HG02840 (cell line): Measurements from ENCODE around the gene PLAAT3.
"Not testable (repeated sequence)": the region's sequence is repeated elsewhere in the genome, so short reads cannot be mapped to it uniquely, and the experiment has no call there.

ENCODE experiments used
- ATAC-seq: cut with Tn5 transposase; IDR thresholded peaks from one replicate; pipeline ENCODE4 v1.9.1; 2021; ENCODE audit warnings: mild to moderate bottlenecking, moderate library complexity, moderate number of reproducible peaks; ENCODE audit not compliant: unreplicated experiment, low FRiP score

The PLAAT3 gene

DNA sequence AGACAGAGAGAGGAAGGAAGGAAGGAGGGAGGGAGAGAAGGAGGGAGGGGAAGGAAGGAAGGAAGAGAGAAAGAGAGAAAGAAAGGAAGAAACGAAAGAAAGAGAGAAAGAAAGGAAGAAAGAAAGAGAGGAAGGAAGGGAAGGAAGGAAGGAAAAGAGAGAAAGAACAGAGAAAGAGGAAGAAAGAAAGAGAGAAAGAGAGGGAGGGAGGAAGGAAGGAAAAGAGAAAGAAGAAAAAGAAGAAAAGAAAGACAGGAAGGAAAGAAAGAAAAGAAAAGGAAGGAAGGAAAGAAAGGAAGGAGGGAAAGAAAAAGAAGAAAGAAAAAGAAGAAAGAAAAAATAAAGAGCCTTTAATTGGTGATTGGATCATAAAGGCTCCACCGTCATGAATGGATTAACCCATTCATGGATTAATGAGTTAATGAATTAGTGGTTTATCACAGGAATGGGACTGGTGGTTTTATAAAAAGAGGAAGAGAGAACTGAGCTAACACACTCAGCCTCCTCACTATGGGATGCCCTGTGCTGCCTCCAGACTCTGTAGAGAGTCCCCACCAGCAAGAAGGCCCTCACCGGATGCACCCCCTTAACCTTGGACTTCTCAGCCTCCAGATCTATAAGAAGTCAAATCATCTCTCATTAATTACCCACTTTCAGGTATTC, 42.1 kb downstream of the PLAAT3 start:
- no peak for ATAC-seq

DNA sequence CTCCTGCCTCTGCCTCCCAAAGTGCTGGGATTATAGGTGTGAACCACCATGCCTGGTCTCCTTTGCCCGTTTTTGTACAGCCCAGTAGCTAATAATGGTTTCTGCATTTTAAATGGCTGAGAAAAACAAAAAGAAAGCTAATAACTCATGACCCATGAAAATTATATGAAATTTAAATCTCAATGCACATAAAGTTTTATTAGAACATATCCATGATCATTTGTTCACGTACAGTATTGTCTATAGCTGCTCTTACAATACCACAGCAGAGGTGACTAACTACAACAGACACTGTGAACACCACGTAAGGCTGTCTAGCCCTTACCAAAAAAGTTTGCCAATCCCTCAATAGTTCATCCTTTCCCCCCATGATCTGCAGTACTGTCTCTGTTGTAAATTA, 44.7 kb downstream of the PLAAT3 start:
- ATAC-seq: no peak

DNA sequence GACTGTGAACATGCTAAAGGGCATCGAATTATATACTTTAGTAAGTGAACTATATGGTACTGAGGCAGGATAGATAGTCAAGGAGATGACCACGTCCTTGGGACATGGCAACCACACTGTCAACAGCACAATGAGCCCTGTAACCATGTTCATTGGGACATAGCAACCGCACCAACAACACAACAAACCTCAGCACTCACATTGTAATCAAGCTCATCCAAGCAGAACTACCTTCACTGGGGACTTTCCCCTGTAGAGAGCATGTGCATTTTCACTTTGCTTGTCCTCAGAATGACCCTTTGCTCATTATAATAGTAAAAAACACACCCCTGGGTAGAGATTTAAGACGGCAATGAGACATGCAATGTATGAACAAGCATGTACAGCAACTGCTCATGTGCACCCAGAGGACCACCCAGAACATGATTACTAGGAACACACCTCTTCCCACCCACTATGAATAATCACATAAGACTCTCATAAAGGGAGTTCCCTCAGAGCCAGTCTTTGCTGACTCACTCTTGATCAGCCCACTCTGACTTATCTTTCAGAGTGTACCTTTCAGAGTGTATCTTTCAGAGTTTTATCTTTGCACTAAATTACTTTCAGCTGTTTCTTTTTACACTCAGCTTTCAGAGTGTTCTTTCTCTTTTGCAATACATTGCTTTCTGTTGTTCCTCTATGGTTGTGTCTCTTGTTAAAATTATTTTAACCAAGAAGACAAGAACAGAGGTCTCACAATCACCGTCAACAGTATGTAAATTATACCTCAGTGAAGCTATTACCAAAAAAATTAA, 47.0 kb downstream of the PLAAT3 start:
- peak; percentile 82 for ATAC-seq

DNA sequence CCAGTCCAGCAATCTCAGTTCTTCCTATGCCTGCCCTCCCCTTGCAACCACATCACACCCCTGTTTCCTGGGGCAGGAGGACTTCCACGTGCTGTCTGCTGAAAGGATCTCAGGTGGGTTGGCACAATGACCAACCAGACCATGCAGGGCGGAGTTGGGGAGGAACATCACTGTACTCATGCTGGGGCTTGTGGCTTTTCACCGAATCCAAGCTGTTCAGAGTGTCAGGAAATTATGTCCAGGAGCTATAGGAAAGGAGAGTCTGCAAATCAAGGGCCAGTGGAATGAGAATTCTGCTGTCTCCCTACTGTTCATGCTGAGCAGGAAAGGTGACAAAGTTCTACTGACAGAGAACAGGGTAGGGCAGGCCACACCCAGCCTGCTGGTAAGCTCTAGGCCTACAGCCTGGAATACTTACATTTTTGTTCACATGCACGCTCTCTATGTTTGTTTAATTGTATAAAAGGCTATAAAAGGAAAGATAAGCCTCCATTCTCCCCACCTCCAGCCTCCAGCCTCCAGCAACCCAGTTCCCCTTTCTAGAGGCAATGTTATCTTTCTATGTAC, 49.4 kb downstream of the PLAAT3 start:
- ATAC-seq: no peak

DNA sequence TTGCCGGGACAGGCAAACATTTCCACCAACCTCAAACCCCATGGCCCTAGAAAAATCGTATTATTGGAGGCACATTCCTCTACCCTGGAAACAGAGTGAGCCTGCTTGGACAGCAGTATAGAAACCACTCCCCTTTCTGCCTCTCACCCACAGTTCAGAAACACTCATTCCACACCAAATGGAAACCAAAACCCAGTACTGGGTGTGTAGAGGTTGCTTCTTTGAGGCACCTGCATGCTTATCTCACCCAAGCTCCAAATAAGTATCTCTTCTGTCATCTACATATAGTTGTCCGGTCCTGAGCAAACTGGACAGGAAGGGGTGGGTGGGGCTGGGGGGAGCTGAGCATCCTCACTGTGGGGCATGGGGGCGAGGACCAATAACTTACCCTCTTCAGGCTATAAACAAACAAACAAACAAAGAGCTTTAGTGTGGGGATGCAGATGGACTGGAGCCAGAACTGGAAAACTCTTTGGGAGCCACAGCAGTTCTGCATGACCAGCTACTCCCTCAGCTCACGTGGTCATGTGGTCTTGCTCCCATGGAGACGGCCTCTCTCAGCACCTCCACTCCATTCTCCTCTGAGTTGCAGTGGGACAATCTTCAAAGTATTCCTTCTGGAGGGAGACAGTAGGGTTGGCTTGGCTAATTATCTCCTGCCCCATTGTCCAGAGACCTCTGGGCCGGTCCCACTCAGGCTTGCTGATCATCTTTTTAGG, 50.0 kb downstream of the PLAAT3 start:
- ATAC-seq: peak; percentile 59

DNA sequence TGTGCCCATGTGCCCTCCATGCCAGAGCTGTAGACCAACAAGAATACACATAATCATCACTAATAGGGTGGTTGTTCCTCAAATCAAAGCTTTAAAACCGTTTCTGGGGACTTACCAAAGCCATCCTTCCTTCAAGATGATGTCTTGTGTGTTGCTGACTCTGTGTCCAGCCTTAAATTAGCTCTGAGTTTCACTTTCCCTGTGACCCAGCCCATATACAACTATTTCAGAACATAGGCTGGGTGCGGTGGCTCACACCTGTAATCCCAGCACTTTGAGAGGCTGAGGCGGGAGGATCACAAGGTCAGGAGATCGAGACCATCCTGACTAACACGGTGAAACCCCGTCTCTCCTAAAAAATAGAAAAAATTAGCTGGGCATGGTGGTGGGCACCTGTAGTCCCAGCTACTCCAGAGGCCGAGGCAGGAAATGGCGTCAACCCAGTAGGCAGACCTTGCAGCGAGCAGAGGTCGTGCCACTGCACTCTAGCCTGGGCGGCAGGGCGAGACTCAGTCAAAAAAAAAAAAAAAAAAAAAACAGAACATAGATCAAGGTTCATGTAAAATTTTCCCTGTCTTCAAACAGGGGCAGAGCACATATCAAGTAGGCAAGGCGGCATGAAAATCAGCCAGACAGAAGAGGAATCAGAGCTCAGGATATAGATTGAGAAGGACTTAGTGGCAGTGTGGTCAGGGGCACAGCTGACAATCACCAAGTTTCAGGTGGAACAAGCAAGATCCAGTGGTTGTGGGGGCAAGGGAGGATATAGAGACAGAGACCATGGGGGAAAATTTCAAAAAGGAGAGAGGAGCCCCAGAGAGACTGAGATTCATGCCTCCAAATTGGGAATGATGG, 50.8 kb downstream of the PLAAT3 start, which contains the start of gene PLAAT2:
TSS of gene PLAAT2 (minus strand) at position 179 of the 855 bp plus-strand sequence. CDS start at position 124, 55 bp downstream.
- no peak for ATAC-seq

DNA sequence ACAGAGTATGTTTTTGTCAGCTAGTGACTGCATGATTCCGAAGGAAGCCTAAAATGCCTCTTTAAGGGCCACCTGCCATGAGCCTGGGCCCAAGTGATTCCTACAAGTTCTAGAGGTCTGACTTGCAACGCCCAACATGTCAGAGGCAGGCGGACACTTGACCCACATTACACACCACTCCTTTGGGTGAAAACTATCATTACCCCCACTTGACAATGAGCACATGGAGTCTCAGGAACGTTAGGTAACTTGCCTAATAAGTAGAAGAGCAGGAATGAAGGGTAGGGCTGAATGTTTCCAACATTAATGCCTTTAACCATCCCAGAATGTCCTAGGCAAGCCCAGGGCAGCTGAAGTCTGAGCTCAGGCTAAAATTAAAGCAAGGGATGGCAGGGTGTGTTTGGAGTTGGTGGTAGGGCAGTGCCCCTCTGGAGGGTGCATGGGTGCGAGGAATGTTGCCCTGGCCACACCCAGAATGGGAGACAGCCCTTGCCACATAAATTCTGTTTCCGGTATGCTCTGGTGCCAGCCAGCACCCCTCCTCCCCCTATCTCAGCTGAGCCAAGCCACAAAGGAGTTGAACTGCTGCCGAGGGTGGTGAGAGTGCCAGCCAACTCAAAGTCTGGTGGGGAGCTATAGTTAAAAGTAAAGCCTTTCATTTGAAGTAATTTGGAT, 53.6 kb downstream of the PLAAT3 start:
- no peak for ATAC-seq

DNA sequence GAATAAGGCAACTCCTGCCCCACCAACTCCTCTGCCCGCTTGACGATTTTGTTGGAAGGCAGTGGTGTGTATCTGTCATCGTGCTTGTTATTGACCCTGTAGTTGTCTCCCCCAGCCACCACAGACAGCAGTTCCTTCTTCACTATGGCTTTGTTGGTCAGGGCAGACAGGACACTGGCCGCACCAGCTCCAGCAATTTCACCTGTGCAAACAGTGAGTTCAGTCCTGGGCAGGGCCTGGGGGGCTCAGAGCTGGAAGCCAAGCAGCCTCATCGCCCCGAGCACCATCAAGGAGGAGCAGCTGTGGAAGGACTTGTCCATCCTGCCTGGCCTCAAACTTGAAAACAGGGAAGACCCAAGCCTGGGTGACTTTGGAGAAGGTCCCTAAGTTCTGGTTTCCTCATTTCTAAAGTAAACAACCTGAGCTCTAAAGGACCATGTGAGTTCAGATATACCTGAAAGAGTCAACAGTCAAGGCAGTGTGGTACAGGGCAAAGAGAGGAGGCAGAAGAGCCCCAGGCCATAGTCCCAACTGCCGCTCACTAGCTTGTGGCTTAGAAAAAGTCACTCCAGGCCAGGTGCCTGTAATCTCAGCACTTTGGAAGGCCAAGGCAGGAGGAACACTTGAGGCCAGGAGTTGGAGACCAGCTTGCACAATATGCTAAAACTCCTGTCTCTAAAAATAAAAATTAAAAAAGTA, 55.6 kb downstream of the PLAAT3 start:
- ATAC-seq: no peak

DNA sequence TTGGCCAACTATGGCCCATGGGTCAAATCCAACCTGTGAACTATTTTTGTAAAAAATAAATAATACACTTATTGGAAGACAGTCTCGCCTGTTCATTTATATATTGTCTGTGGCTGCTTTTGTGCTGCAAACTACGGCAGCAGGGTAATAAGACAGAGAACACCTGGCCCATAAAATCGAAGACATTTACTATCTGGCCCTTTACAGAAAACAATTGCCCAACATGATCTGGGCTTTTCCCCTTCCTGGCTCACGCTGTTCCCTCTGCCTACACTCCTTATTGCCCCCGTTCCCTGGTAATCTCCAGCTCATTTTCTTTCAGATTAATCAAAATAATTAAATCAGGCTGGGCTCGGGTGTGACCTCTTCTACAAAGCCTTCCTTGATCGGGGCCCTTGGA, 56.7 kb downstream of the PLAAT3 start:
- no peak for ATAC-seq

DNA sequence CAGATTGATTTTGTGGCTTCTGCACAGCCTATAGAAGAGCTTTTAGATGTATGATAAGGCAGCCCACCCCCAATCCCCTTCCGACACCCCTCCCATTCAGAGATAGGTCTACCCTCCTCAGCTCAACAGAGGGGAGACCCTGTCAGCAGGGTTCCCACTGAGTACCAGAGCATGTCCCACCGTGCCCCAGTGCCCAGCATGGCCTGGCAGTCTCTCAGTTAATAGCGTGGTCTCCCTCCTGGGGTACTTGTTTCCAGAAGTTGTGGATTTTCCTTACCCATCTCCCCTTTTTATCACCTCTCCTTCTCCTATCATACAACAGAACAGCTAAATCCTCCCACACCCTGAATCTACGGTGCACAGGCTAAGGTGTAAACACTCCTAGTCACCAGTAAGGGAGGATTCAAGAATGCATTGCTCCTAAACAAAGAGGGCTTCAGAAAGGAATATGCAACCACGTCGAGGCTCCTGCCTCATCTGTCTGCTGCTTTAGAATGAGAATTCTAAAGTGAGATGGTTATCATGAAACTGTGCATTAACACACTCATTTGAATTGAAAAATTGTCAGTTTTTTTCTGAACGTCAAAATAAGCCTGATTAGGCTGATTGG, 57.7 kb downstream of the PLAAT3 start:
- ATAC-seq: no peak

DNA sequence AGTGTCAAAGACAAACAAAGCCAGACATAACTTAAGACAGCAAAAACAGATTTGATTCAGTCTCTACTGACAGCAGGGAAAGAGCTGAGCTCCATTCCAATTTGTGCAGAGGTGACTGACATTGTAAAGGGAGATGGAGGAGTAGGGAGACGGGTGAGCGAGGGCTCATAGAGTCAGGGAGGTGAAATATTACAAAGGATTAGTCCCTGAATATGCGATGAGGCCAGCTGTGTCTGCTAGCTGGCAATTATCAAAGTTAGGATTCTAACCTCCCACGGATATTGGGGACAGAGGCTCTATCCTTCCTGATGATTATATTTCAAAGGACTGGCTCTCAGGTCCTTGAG, 59.4 kb downstream of the PLAAT3 start:
- no peak for ATAC-seq

DNA sequence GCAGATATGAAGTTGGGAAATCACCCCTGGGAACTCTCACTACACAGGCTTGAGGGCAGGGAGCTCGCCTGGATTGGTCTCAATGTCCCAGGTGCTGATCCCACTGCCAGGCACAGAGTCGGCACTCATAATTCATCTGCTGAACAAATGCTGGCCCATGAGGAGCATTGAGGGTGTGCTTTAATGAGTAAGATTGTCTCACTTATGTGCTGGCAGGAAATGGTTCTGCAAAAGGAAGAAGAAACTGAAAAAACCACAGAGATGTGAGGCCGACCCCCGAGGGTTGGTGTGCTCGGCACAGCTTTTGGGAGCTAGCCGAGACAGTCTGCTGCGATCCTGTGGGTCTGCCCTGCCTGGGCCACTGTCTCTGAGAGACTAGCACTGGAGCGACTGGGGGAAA, 60.5 kb downstream of the PLAAT3 start:
- no peak for ATAC-seq

DNA sequence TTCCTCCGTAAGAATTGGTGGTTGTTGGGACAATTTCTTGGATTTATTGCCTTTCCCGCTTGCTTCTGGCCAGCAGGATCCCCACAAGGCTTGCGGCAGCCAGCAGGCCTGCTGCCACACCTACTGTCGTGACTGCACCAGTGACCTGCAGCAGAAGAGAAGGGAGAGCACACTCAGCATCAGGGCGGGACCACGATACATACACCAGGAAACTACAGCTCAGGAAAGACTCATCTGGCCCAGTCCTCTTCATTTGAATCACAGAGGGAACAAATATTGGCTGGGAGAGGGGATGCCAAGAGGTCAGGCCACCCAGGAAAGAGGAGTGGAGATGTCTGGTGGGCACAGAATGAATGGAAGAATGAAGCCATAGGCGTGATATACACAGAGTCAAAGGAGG, 61.3 kb downstream of the PLAAT3 start:
- no peak for ATAC-seq

DNA sequence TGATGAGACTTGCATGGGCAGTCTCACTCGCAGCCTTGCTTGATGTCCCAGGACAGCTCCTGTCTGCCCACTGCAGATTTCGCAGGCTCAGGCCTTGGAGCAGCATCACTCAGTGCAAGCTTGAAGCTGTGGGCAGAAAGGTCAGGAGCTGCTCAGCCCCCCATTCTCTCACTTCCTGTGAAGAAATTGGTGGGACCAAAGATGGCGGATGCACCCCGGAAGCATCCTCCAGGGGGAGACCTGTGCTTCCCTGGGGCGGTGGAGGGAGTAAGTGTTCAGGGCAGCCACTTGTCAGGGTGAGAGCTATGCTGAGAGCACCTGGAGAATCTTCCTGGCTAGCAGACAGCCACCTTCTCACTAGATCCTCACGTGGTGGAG, 62.4 kb downstream of the PLAAT3 start:
- ATAC-seq: no peak

DNA sequence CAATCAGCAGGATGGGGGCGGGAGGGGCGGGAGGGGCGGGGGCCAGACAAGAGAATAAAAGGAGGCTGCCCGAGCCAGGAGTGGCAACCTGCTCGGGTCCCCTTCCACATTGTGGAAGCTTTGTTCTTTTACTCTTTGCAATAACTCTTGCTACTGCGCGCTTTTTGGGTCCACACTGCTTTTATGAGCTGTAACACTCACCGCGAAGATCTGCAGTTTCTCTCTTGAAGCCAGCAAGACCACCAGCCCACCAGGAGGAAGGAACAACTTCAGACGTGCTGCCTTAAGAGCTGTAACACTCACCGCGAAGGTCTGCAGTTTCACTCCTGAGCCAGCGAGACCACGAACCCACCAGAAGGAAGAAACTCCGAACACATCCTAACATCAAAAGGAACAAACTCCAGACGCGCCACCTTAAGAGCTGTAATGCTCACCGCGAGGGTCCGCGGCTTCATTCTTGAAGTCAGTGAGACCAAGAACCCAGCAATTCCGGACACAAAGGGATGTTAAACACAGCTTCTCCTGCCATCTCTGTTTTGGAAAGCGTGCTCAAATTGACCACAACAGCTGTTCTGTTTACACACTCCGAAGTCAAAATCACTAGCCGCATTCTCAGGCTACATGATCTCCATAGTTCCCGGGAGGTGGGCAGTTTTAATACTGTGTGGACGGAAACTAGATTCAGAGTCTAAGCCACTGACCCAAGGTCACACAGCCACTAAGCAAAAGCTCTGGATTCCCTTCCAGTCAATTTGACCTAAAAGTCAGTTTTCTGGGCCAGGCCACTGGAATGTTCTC, 62.9 kb downstream of the PLAAT3 start:
- no peak for ATAC-seq

DNA sequence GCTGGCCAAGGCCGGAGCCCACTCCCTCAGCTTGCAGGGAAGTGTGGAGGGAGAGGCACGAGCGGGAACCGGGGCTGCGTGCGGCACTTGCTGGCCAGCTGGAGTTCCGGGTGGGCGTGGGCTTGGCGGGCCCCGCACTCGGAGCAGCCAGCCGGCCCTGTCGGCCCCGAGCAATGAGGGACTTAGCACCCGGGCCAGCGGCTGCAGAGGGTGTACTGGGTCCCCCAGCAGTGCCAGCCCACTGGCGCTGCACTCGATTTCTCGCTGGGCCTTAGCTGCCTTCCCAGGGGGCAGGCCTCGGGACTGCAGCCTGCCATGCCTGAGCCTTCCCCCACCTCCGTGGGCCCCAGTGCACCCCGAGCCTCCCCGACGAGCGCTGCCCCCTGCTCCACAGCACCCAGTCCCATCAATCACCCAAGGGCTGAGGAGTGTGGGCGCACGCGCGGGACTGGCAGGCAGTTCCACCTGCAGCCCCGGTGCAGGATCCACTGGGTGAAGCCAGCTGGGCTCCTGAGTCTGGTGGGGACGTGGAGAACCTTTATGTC, 64.0 kb downstream of the PLAAT3 start:
- ATAC-seq: not testable (repeated sequence)

DNA sequence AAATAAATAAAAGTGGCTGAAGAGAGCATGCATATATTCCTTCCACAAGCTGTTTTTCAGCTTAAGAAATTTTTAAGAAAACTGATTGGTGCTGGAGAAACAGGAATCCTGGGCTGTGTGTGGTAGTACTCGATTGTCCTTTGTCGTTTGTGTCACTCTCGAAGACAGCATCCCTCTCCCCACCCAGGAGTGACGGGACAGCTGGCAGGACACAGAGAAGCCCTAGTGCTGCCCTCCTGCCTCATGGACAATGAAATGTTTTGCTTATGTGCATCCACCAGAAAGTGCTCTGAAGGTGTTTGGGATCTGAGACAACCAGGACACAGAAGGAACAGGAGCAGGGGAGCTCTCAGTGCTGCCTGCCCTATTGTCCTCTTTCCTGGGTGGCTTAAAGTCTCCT, 64.8 kb downstream of the PLAAT3 start:
- ATAC-seq: no peak

DNA sequence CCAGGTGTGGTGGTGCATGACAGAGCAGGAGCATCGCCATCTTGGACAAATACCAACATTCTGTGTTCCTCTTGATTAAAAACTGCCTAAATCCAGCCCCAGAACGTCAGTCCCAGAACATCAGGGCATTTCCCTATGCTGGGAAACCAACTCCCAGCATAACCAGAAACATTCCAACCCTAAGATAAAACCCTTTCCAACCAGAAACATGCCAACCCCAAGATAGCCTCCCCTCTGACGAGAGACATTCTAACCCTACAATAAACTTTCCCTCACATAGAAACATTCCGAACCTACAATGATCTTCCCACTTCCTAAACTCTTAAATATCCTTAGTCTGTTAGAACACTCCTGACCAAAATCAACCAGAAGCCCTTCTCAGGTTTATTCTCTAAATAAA, 66.1 kb downstream of the PLAAT3 start:
- no peak for ATAC-seq
